Lung (tissue), 12 donors: ENCODE results near the gene SHFL. TPM values are rescaled to one million over a fixed set of nuclear protein-coding genes. Genes with fewer than 3 reads are reported as not detected.
A peak's percentile ranks its signal among the peaks of the same experiment; 100 is the strongest.

Source experiments
- ATAC-seq: fragments of 200-7000 bp; cut with Tn5 transposase; one replicate; pipeline ENCODE4 v1.9.1; 2020; ENCODE audit warnings: moderate number of reproducible peaks; ENCODE audit not compliant: insufficient read depth, low FRiP score
- DNase-seq, 3 donors: peaks; one replicate each; pipeline ENCODE4 v3.0.0-alpha.2; 2013 to 2017
- H3K27ac ChIP-seq, 2 donors: one replicate each; pipeline ENCODE4 v1.5.1; 2013; ENCODE audit warnings: mild to moderate bottlenecking in 2 of 2, moderate library complexity in 2 of 2, control low read depth in 1 of 2, inconsistent platforms in 1 of 2, low read depth in 1 of 2, low read length in 1 of 2
- H3K27me3 ChIP-seq, 3 donors: one replicate each; pipeline ENCODE4 v1.5.1; 2013; ENCODE audit warnings: low read length in 2 of 3; ENCODE audit not compliant: control insufficient read depth in 3 of 3, insufficient read depth in 3 of 3
- H3K36me3 ChIP-seq, 4 donors: one replicate each; pipeline ENCODE4 v1.5.1; 2013; ENCODE audit warnings: low read length in 4 of 4, mild to moderate bottlenecking in 1 of 4, moderate library complexity in 1 of 4; ENCODE audit not compliant: control insufficient read depth in 4 of 4, insufficient read depth in 4 of 4
- H3K4me1 ChIP-seq, 5 donors: one replicate each; pipeline ENCODE4 v1.5.1; 2013; ENCODE audit warnings: low read length in 5 of 5, mild to moderate bottlenecking in 2 of 5, moderate library complexity in 1 of 5; ENCODE audit not compliant: control insufficient read depth in 5 of 5, insufficient read depth in 5 of 5
- H3K4me3 ChIP-seq: one replicate; pipeline ENCODE4 v1.5.1; 2013; ENCODE audit warnings: mild to moderate bottlenecking, control low read depth, moderate library complexity
- H3K9ac ChIP-seq, 2 donors: one replicate each; pipeline ENCODE4 v1.5.1; 2013; ENCODE audit warnings: low read length in 2 of 2, control low read depth in 1 of 2; ENCODE audit not compliant: insufficient read depth in 1 of 2
- H3K9me3 ChIP-seq, 4 donors: one replicate each; pipeline ENCODE4 v1.5.1; 2013; ENCODE audit warnings: low read length in 3 of 4, mild to moderate bottlenecking in 1 of 4, moderate library complexity in 1 of 4; ENCODE audit not compliant: control insufficient read depth in 4 of 4, insufficient read depth in 3 of 4
- WGBS, 2 donors: extraction: QIAGEN DNeasy Blood & Tissue Kit; methylation state at CpG; one replicate each; pipeline ENCODE4 v1.1.7; 2013; 5-methylcytosine and 5-hydroxymethylcytosine counted together
- polyA plus RNA-seq, 2 donors: library from polyadenylated mRNA; stranded (reverse); fragments of 200-250 nt; gene quantifications; one replicate each; pipeline ENCODE4 v1.2.1, GENCODE V29; 2013
- total RNA-seq, 2 donors: library from RNA; depleted of rRNA in 1 of 2; stranded (reverse); fragments of >200 nt in 1 of 2; gene quantifications; one replicate each; pipeline ENCODE4 v1.2.1, GENCODE V29; 2014 to 2021
- TF ChIP-seq, protein P1 (sequence below): IDR thresholded peaks from 2 replicates; pipeline ENCODE4 v1.5.1; 2012; ENCODE audit warnings: mild to moderate bottlenecking; ENCODE audit errors: control extremely low read depth, extremely low read depth
- donor health status: control.
- donor health status: control.
- donor health status: Bipolar disorder and iron deficiency.
- donor health status: healthy.
- donor health status: DM: yes; HTN: yes; CAD: no.

Gene SHFL
- total and polyA plus RNA-seq, 4 donors: 21.2 to 43.5 (median 33.3) TPM

GRCh38 chr19:10037809-10038208 is 48.3 kb upstream of the SHFL start:
- no peak overlapping the region for H3K4me3 ChIP-seq
- no peaks in the 10 kb centered on the region for H3K36me3 ChIP-seq
- WGBS, 2 donors: 58 to 67% methylated on average over 5 of the region's 5 CpGs
- DNase-seq (peak in 1 of 3 donors; percentile 2), ATAC-seq (no peak)
- H3K4me1 ChIP-seq: no peaks in the 10 kb centered on the region
- H3K27ac ChIP-seq: no peak overlapping the region
- peaks cover 0 to 6% (median 0%) of the 10 kb centered on the region in 3 donors for H3K27me3 ChIP-seq
- peaks cover 0 to 16% (median 9%) of the 10 kb centered on the region in 4 donors for H3K9me3 ChIP-seq
- no peak overlapping the region for H3K9ac ChIP-seq
- TF ChIP-seq, protein P1, sequence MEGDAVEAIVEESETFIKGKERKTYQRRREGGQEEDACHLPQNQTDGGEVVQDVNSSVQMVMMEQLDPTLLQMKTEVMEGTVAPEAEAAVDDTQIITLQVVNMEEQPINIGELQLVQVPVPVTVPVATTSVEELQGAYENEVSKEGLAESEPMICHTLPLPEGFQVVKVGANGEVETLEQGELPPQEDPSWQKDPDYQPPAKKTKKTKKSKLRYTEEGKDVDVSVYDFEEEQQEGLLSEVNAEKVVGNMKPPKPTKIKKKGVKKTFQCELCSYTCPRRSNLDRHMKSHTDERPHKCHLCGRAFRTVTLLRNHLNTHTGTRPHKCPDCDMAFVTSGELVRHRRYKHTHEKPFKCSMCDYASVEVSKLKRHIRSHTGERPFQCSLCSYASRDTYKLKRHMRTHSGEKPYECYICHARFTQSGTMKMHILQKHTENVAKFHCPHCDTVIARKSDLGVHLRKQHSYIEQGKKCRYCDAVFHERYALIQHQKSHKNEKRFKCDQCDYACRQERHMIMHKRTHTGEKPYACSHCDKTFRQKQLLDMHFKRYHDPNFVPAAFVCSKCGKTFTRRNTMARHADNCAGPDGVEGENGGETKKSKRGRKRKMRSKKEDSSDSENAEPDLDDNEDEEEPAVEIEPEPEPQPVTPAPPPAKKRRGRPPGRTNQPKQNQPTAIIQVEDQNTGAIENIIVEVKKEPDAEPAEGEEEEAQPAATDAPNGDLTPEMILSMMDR: no peak

GRCh38 chr19:10043286-10043927 is 42.7 kb upstream of the SHFL start:
- 74 to 77% methylated on average over 4 of the region's 4 CpGs for WGBS, 2 donors
- H3K36me3 ChIP-seq: no peaks in the 10 kb centered on the region
- peaks cover 5 to 41% (median 21%) of the 10 kb centered on the region in 4 donors for H3K9me3 ChIP-seq
- H3K27ac ChIP-seq: no peak overlapping the region
- H3K4me3 ChIP-seq: no peak overlapping the region
- peaks cover 0 to 4% (median 0%) of the 10 kb centered on the region in 3 donors for H3K27me3 ChIP-seq
- TF ChIP-seq, protein P1: no peak
- no peak overlapping the region for H3K9ac ChIP-seq
- peak in 2 of 3 donors; percentile 8 to 29 for DNase-seq
- no peaks in the 10 kb centered on the region for H3K4me1 ChIP-seq
- ATAC-seq: no peak

DNA sequence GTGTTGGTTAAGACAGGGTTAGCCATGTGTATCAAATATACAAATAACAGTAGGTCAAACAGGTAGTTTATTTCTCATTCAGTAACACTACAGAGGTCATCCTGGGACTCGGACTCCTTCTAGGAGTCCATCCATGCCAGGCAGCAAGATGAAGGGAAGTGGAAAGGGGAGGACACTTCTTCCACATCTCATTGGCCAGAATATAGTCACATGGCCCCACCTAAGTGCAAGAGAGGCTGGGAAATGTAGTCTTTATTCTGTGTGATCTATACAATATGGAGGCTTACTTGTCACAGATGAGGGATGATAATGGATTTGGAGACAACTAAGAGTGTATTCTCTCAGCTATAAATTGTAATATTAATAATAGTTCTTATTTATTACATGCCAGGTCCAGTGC is 41.7 kb upstream of the SHFL start:
- no peak overlapping the region for H3K27ac ChIP-seq
- H3K4me1 ChIP-seq: no peaks in the 10 kb centered on the region
- 73 to 100% methylated on average over 1 of the region's 1 CpG for WGBS, 2 donors
- peaks cover 0 to 4% (median 0%) of the 10 kb centered on the region in 3 donors for H3K27me3 ChIP-seq
- no peaks in the 10 kb centered on the region for H3K36me3 ChIP-seq
- peaks cover 5 to 41% (median 21%) of the 10 kb centered on the region in 4 donors for H3K9me3 ChIP-seq
- TF ChIP-seq, protein P1: no peak
- no peak overlapping the region for H3K4me3 ChIP-seq
- no peak for ATAC-seq
- no peak for DNase-seq
- H3K9ac ChIP-seq: no peak overlapping the region

GRCh38 chr19:10045371-10045770 is 40.7 kb upstream of the SHFL start:
- H3K4me3 ChIP-seq: no peak overlapping the region
- no peak overlapping the region for H3K9ac ChIP-seq
- no peaks in the 10 kb centered on the region for H3K4me1 ChIP-seq
- H3K36me3 ChIP-seq: no peaks in the 10 kb centered on the region
- no peak for ATAC-seq
- H3K27ac ChIP-seq: no peak overlapping the region
- peaks cover 0 to 4% (median 0%) of the 10 kb centered on the region in 3 donors for H3K27me3 ChIP-seq
- WGBS, 2 donors: 57 to 58% methylated on average over 1 of the region's 1 CpG
- H3K9me3 ChIP-seq: peaks cover 5 to 41% (median 21%) of the 10 kb centered on the region in 4 donors
- TF ChIP-seq, protein P1: no peak
- DNase-seq: no peak
